ENCODE results near the gene LRR1.

LRR1 gene

DNA sequence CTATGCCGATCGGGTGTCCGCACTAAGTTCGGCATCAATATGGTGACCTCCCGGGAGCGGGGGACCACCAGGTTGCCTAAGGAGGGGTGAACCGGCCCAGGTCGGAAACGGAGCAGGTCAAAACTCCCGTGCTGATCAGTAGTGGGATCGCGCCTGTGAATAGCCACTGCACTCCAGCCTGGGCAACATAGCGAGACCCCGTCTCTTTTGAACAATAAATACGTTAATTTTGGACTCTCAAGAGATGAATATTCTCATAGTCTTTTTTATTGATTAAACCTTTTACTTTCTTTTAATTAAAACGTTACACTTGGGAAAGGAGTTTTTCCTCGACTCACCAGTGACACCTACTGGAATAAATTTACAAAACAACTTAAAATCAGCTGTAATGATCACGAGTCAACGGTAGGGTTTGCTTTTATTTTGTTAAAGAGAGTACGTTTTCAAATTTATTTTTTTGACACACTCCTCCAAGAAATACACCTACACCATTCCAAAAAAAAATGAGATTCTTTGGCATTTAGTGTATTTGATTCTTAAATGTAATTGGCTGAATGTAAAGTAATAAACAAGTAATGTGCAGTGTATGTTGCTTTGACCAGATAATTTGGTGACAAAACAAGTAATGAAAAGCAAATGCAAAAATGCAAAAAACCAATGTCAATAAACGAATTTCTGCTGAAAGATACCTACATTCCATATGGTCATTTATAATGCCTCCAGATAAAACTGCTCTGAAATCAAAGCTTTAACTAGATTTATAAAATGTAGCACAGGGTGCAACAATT lies 11.9 kb upstream of the LRR1 start:
- H3K4me3 ChIP-seq (replicated peaks; ENCODE audit: low read depth, low read length), result peak overlapping the region; percentile 12
- TF ChIP-seq, protein P1, sequence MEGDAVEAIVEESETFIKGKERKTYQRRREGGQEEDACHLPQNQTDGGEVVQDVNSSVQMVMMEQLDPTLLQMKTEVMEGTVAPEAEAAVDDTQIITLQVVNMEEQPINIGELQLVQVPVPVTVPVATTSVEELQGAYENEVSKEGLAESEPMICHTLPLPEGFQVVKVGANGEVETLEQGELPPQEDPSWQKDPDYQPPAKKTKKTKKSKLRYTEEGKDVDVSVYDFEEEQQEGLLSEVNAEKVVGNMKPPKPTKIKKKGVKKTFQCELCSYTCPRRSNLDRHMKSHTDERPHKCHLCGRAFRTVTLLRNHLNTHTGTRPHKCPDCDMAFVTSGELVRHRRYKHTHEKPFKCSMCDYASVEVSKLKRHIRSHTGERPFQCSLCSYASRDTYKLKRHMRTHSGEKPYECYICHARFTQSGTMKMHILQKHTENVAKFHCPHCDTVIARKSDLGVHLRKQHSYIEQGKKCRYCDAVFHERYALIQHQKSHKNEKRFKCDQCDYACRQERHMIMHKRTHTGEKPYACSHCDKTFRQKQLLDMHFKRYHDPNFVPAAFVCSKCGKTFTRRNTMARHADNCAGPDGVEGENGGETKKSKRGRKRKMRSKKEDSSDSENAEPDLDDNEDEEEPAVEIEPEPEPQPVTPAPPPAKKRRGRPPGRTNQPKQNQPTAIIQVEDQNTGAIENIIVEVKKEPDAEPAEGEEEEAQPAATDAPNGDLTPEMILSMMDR (IDR thresholded peaks at IDR 0.05; ENCODE audit: low read depth, low read length, missing control alignments), result peak; percentile 48
- peak; percentile 52 for DNase-seq (ENCODE audit: extremely low read depth, low read depth)

DNA sequence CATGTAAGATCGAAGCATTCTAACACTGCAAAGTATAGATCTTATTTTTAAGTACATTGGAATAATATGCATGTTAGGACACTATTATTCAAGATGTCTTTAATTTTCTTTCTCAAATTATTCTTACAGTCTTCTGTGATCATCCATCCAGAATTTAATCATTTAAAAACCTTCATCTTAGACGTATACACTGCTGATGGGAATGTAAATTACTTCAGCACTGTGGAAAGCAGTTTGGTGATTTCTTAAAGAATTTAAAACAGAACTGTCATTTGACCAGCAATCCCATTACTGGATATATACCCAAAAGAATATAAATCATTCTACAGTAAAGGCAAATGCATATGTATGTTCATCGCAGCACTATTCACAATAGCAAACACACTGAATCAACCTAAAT lies 9.4 kb upstream of the LRR1 start:
- H3K4me3 ChIP-seq (replicated peaks; ENCODE audit: low read depth, low read length), result no peak overlapping the region
- TF ChIP-seq, protein P1 (IDR thresholded peaks at IDR 0.05; ENCODE audit: low read depth, low read length, missing control alignments), result no peak
- no peak for DNase-seq (ENCODE audit: extremely low read depth, low read depth)

DNA sequence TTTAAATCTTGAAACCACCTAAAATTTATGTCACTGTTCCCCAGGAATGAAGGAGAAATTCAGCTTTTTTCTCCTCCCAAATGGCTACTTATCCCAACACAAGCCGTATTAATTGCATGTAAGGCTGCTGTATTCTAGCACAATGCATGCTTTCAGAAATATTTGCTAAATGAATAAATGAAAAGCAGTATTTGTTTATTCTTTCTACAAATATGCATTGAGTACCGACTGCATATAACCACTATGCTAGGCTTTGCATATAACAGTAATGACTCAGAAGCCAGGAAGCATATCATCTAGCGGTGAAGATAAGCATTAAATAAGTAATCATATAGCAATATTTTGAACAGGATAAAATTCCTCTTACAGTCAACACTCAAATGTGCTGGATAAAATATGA lies 5.7 kb upstream of the LRR1 start:
- H3K4me3 ChIP-seq (replicated peaks; ENCODE audit: low read depth, low read length), result no peak overlapping the region
- DNase-seq (ENCODE audit: extremely low read depth, low read depth), result no peak
- TF ChIP-seq, protein P1 (IDR thresholded peaks at IDR 0.05; ENCODE audit: low read depth, low read length, missing control alignments), result no peak

DNA sequence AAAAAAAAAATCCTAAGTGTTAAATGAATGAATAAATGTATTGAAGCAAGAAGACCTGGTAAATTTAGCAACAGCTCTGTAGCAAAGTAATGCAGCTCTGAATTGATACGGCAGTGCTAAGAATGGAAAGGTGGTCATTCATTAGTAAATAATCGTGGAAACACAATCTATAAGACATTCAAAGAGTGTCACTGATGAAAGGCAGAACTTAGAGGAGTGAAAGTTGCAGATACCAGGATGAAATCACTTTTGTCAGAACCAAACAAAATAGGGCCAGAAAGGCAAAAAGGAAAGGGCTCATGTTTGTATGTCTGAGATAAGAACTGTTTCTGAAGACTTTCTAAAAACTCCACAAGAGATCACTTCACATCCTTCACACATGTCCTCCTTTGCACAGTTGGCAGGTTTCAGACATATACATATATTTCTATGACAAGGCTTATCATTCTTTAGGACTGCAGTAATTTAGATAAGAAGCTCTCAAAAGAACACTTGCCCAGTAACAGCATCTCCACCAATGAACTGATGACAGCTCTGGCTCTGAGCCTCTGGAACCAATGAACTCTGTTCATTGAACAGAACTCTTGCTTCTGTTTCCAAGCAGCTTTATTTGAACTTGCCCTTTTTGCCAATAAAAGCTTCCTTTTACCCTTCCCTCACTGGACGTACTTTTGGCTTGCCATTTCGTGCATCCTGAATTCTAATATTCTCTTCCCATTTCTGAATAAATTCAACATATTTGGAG lies 4.2 kb upstream of the LRR1 start:
- TF ChIP-seq, protein P1 (IDR thresholded peaks at IDR 0.05; ENCODE audit: low read depth, low read length, missing control alignments), result no peak
- peak; percentile 59 for DNase-seq (ENCODE audit: extremely low read depth, low read depth)
- no peak overlapping the region for H3K4me3 ChIP-seq (replicated peaks; ENCODE audit: low read depth, low read length)

DNA sequence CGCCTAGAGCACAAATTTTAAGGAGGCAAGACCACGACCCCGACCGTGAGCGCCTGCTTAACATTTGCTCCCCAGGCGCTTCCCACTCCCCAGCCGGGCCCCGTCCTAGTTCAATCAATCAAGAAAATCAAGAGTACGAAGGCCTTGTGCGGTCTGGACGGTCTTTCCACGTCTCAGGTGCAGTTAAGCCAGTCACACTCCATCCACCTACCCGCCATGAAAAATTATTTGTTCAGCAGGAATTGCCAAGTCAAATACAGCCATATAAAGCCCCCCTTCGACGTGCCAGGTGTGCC lies 603 bp upstream of the LRR1 start:
- DNase-seq (ENCODE audit: extremely low read depth, low read depth), result no peak
- TF ChIP-seq, protein P1 (IDR thresholded peaks at IDR 0.05; ENCODE audit: low read depth, low read length, missing control alignments), result no peak
- peak overlapping the region; percentile 95 for H3K4me3 ChIP-seq (replicated peaks; ENCODE audit: low read depth, low read length)

DNA sequence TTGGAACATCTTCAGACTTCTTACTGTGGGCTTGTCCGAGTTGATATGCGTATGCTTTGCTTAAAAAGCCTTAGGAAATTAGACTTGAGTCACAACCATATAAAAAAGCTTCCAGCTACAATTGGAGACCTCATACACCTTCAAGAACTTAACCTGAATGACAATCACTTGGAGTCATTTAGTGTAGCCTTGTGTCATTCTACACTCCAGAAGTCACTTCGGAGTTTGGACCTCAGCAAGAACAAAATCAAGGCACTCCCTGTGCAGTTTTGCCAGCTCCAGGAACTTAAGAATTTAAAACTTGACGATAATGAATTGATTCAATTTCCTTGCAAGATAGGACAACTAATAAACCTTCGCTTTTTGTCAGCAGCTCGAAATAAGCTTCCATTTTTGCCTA lies 8.8 kb downstream of the LRR1 start:
- no peak for DNase-seq (ENCODE audit: extremely low read depth, low read depth)
- H3K4me3 ChIP-seq (replicated peaks; ENCODE audit: low read depth, low read length), result no peak overlapping the region
- TF ChIP-seq, protein P1 (IDR thresholded peaks at IDR 0.05; ENCODE audit: low read depth, low read length, missing control alignments), result no peak

Measured in HFF-Myc (cell line).